Activated T-cell treated with anti-CD3 and anti-CD28 coated beads, Interleukin-2, amount 50 U/mL, for 4 hours (primary cell): ENCODE results near the gene BCL2L11. TPM values are rescaled to one million over a fixed set of nuclear protein-coding genes. Genes with fewer than 3 reads are reported as not detected.

Experiments used
- ATAC-seq, 2 donors: fragments of 200-7000 bp; cut with Tn5 transposase; one replicate each; pipeline ENCODE4 v1.10.0; 2021
- DNase-seq: peaks from one replicate; pipeline ENCODE4 v3.0.0-alpha.2; 2020
- H3K27me3 Mint-ChIP-seq: one replicate; pipeline ENCODE4 v1.8.0; 2021; ENCODE audit warnings: low read depth, mixed read lengths
- H3K36me3 Mint-ChIP-seq: one replicate; pipeline ENCODE4 v1.8.0; 2022; ENCODE audit warnings: mixed read lengths; ENCODE audit not compliant: insufficient read depth
- H3K4me1 Mint-ChIP-seq: one replicate; pipeline ENCODE4 v1.8.0; 2021; ENCODE audit warnings: low read depth, mixed read lengths
- H3K4me3 Mint-ChIP-seq: one replicate; pipeline ENCODE4 v1.8.0; 2021; ENCODE audit warnings: mild to moderate bottlenecking, moderate library complexity, mixed read lengths
- H3K9me3 Mint-ChIP-seq: one replicate; pipeline ENCODE4 v1.8.0; 2021; ENCODE audit warnings: mixed read lengths
- total RNA-seq, 3 donors: library from RNA; stranded (reverse); gene quantifications; one replicate each; pipeline ENCODE4 v1.2.1, GENCODE V29; 2021

Gene BCL2L11
- total RNA-seq, 3 donors from 2014 or later = 63.3 to 68.9 (median 65.5) TPM

GRCh38 chr2:111108745-111109271 lies 11.9 kb upstream of the BCL2L11 start:
- Mint-ChIP-seq H3K4me1 (peaks cover 10% of the 10 kb centered on the region), H3K27me3 (peaks cover 31% of the 10 kb centered on the region), H3K36me3 (no peaks in the 10 kb centered on the region), H3K4me3 (no peak overlapping the region), H3K9me3 (no peaks in the 10 kb centered on the region)
- DNase-seq (no peak), ATAC-seq (no peak)

DNA sequence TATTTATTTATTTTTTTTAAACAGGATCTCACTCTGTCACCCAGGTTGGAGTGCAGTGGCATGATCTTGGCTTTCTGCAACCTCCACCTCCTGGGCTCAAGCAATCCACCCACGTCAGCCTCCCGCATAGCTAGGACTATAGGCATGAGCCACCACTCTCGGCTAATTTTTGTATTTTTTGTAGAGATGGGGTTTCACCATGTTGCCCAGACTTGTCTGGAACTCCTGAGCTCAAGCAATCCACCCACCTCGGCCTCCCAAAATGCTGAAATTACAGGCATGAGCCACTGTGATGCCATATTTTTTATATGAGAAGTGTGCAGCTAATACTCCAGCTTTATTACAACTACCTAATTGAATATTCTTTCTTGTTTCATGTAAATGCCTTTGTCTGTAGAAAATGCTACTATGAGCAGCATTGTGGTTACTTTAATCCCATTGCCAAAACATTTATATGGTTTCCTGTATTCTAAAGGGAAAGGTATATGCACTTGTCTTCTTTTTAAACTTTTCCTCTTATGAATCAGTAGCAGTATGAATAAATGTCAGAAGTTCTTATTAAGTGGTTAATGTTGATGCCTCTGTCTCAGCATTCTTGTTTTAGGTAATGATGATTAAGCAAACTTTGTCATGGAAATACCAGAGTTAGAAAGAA lies 9.5 kb upstream of the BCL2L11 start:
- no peaks in the 10 kb centered on the region for H3K36me3 Mint-ChIP-seq
- no peak overlapping the region for H3K4me3 Mint-ChIP-seq
- H3K27me3 Mint-ChIP-seq = peaks cover 41% of the 10 kb centered on the region

GRCh38 chr2:111113838-111114237 lies 6.9 kb upstream of the BCL2L11 start:
- Mint-ChIP-seq H3K4me3 (no peak overlapping the region), H3K27me3 (peaks cover 59% of the 10 kb centered on the region), H3K9me3 (no peaks in the 10 kb centered on the region), H3K36me3 (no peaks in the 10 kb centered on the region), H3K4me1 (peaks cover 40% of the 10 kb centered on the region)
- ATAC-seq = no peak
- no peak for DNase-seq

More for the DNA sequence above, 9.5 kb upstream of the BCL2L11 start:
- Mint-ChIP-seq H3K9me3 (no peaks in the 10 kb centered on the region), H3K4me1 (peaks cover 17% of the 10 kb centered on the region)
- no peak for DNase-seq
- ATAC-seq = peak; percentile 51 to 61

GRCh38 chr2:111116011-111116746 lies 4.5 kb upstream of the BCL2L11 start:
- H3K36me3 Mint-ChIP-seq = no peaks in the 10 kb centered on the region
- H3K9me3 Mint-ChIP-seq = no peaks in the 10 kb centered on the region
- peaks cover 53% of the 10 kb centered on the region for H3K27me3 Mint-ChIP-seq
- H3K4me1 Mint-ChIP-seq = peaks cover 48% of the 10 kb centered on the region
- H3K4me3 Mint-ChIP-seq = peak overlapping the region; percentile 85
- ATAC-seq (peak; percentile 19 to 30), DNase-seq (no peak)

- Mint-ChIP-seq H3K36me3 (no peaks in the 10 kb centered on the region), H3K27me3 (peaks cover 51% of the 10 kb centered on the region), H3K4me3 (peak overlapping the region; percentile 85), H3K4me1 (peaks cover 47% of the 10 kb centered on the region), H3K9me3 (no peaks in the 10 kb centered on the region)
- peak; percentile 63 for DNase-seq
- ATAC-seq = peak; percentile 8 to 9
Observed at GRCh38 chr2:111116843-111117597, 3.7 kb upstream of the BCL2L11 start.

DNA sequence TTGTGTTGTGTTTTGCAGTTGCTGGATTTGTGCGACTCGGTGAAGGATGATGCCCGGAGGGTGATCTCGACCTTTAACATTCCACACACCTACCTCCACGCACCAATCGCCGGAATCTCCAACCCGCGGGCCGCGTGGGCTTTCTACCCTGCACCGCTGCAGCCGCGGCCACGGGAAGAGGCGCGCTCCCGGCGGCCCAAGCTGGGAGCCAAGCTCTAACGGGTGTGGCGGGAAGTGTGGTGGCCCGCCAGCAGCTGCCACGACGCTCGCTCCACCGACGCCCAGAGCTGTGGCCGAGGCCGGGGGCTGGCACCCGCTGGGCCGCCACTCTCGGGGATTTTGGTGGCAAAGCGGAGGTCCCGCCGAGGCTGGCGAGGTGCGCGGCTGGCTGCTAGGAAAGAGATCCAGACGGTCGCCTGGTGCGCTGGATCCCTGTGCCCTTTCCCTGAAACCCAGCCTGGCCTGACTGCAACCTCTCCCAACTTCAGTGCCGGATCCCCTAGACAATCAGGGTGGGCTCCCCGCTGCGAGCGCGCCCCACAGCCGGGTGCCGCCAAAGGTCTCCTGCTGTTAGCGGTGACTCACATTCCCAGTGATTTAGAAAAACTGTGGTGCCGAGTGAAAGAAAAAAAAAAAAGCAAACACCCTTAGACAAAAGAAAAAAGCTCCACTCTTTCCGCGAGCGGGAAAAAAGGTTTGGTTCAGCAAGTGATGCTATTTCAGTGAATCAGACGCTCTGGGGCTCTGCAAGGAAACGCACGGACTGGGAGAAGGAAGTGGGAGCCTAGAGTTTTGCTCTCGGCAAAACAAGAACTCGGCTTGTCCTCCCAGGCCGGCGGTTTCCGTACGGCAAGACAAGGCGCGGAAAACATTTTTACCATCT lies 2.9 kb upstream of the BCL2L11 start:
- no peaks in the 10 kb centered on the region for H3K36me3 Mint-ChIP-seq
- peaks cover 47% of the 10 kb centered on the region for H3K4me1 Mint-ChIP-seq
- peaks cover 47% of the 10 kb centered on the region for H3K27me3 Mint-ChIP-seq
- DNase-seq (peak; percentile 23), ATAC-seq (no peak)
- peak overlapping the region; percentile 85 for H3K4me3 Mint-ChIP-seq
- no peaks in the 10 kb centered on the region for H3K9me3 Mint-ChIP-seq

- peaks cover 49% of the 10 kb centered on the region for H3K4me1 Mint-ChIP-seq
- ATAC-seq (no peak), DNase-seq (no peak)
- H3K4me3 Mint-ChIP-seq = peak overlapping the region; percentile 85
- H3K9me3 Mint-ChIP-seq = no peaks in the 10 kb centered on the region
- H3K36me3 Mint-ChIP-seq = peaks cover 3% of the 10 kb centered on the region
- H3K27me3 Mint-ChIP-seq = peaks cover 43% of the 10 kb centered on the region
Observed at GRCh38 chr2:111118481-111118980, 2.2 kb upstream of the BCL2L11 start.

DNA sequence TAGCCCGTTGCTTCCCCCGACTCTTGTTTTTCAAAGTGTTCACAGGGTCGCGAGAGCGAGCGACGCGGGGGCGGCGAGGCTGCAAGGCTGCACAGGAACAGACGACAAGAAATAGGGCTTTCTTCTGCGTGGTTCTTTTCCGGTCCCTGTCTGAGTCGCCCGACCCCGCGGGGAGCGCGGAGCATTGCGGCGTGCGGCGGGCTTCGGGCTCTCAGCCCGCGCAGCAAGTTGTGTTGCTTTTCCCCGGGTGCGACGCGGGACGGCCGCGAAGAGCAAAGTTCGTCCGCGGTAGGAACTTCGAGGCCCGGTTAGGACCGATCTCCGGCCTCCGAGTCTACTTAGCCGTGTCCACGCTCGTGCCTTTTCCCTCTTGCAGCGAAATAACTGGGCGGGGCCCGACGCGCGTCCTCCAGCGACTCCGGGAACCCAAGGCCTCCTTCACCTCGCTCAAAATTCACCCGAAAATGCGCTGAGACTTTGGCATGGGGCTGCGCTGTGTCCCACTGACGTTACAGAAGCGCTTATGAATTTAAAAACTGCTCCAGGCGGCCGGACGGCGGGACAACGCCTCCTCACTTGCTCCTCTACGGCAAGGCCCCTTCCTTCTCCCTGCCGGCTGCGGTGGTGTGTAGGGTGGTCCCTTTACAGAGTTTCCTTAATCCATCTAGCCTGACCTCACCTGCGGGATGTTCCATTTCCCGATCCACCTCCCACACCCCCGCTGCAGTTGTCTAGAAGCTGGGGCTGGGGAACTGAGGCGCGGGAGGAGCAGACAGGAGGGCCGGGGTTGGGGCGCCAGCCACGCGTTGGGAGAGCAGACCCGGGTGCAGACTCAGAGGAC lies 1.5 kb upstream of the BCL2L11 start:
- ATAC-seq (no peak), DNase-seq (peak; percentile 32)
- Mint-ChIP-seq H3K4me1 (peaks cover 51% of the 10 kb centered on the region), H3K27me3 (peaks cover 37% of the 10 kb centered on the region), H3K36me3 (peaks cover 8% of the 10 kb centered on the region), H3K9me3 (no peaks in the 10 kb centered on the region), H3K4me3 (peak overlapping the region; percentile 85)

GRCh38 chr2:111119822-111120252 lies 877 bp upstream of the BCL2L11 start:
- ATAC-seq (no peak), DNase-seq (no peak)
- peak overlapping the region; percentile 85 for H3K4me3 Mint-ChIP-seq
- H3K27me3 Mint-ChIP-seq = peaks cover 35% of the 10 kb centered on the region
- H3K9me3 Mint-ChIP-seq = no peaks in the 10 kb centered on the region
- H3K36me3 Mint-ChIP-seq = peaks cover 13% of the 10 kb centered on the region
- H3K4me1 Mint-ChIP-seq = peaks cover 53% of the 10 kb centered on the region

- Mint-ChIP-seq H3K4me1 (peaks cover 57% of the 10 kb centered on the region), H3K36me3 (peaks cover 27% of the 10 kb centered on the region), H3K4me3 (peak overlapping the region; percentile 94), H3K27me3 (peaks cover 34% of the 10 kb centered on the region), H3K9me3 (no peaks in the 10 kb centered on the region)
- DNase-seq (peak; percentile 37), ATAC-seq (peak in 1 of 2 donors; percentile 7)
Observed at GRCh38 chr2:111121028-111121827, 514 bp downstream of the BCL2L11 start.

DNA sequence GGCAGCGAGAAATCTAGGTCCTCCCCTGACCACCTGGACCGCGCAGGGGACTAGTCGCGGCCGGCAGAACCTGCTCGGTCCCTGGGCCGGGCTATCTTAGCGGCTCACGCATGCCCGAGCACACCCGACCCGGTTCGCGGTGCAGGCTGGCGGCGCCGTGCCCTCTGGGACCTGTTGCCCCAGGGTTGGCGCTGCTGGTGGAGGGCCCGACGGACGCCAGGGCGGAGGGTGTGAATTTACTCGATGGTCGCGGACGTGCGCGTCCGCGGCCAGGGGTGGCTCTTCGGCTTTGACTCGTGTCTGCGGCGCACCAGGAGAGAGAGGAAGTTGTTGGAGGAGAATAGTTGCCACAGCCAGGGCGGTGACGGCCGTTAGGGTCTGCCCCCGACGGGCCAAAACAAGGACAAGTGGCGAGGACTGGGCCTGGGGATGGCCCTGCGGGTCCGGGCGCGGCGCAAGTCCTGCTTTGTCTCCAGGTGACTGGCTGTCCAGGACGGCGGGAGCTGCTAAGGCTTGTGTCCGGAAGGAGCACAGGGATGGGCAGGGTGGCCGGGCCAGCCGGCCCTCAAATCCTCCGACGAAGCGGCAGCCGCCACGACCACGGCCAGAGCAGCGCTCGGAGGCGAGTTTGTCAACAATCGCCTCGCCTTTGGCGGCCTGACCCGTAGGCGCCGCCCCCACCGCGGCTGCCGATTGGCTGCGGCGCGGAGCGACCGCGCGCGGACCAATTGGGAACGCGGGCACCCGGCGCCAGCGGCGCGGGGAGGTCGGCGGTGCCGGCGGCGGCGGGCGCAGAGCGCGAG lies 1.3 kb downstream of the BCL2L11 start:
- H3K4me1 Mint-ChIP-seq = peaks cover 57% of the 10 kb centered on the region
- ATAC-seq (peak; percentile 55 to 59), DNase-seq (peak; percentile 70)
- H3K36me3 Mint-ChIP-seq = peaks cover 34% of the 10 kb centered on the region
- peak overlapping the region; percentile 94 for H3K4me3 Mint-ChIP-seq
- peaks cover 28% of the 10 kb centered on the region for H3K27me3 Mint-ChIP-seq
- no peaks in the 10 kb centered on the region for H3K9me3 Mint-ChIP-seq
